Karpas-422 (cell line): ENCODE data around the gene MAGI3. TPM values are rescaled to one million over a fixed set of nuclear protein-coding genes. Genes with fewer than 3 reads are reported as not detected.

Experiments used
- DNase-seq: peaks from one replicate; pipeline ENCODE4 v3.0.0-alpha.2; 2015
- H2AFZ ChIP-seq: fragments of 200-600 bp; sonication (generic); 2 replicates; pipeline ENCODE4 v1.6.1; 2014; ENCODE audit warnings: antibody characterized with exemption, low read length, mixed read lengths
- H3K27ac ChIP-seq: fragments of 200-600 bp; sonication (generic); 2 replicates; pipeline ENCODE4 v1.5.1; 2014; ENCODE audit warnings: mild to moderate bottlenecking, low read length, moderate library complexity
- H3K27me3 ChIP-seq: fragments of 200-600 bp; sonication (generic); 2 replicates; pipeline ENCODE4 v1.6.1; 2014; ENCODE audit warnings: low read length, mixed read lengths
- H3K36me3 ChIP-seq: fragments of 200-600 bp; sonication (generic); 2 replicates; pipeline ENCODE4 v1.6.1; 2014; ENCODE audit warnings: low read length, mixed read lengths; ENCODE audit not compliant: insufficient read depth
- H3K4me1 ChIP-seq: fragments of 200-600 bp; sonication (generic); 2 replicates; pipeline ENCODE4 v1.6.1; 2014; ENCODE audit warnings: mild to moderate bottlenecking, low read length, mixed read lengths
- H3K4me2 ChIP-seq: fragments of 200-600 bp; sonication (generic); 2 replicates; pipeline ENCODE4 v1.6.1; 2014; ENCODE audit warnings: low read length, low read depth, mild to moderate bottlenecking; ENCODE audit not compliant: poor library complexity, severe bottlenecking
- H3K4me3 ChIP-seq: fragments of 200-600 bp; sonication (generic); 2 replicates; pipeline ENCODE4 v1.5.1; 2014; ENCODE audit warnings: mild to moderate bottlenecking, antibody characterized with exemption, low read length, mixed read lengths
- H3K79me2 ChIP-seq: fragments of 200-600 bp; sonication (generic); 2 replicates; pipeline ENCODE4 v1.6.1; 2014; ENCODE audit warnings: mild to moderate bottlenecking, low read length, mixed read lengths
- H3K9ac ChIP-seq: fragments of 200-600 bp; sonication (generic); 2 replicates; pipeline ENCODE4 v1.6.0; 2014; ENCODE audit warnings: low read length
- H3K9me2 ChIP-seq: fragments of 200-600 bp; sonication (generic), shearing (Covaris generic); replicated peaks from 2 replicates; pipeline ENCODE4 v1.6.0; 2014; ENCODE audit warnings: mild to moderate bottlenecking, low read length, moderate library complexity; ENCODE audit not compliant: insufficient read depth
- H3K9me3 ChIP-seq: fragments of 300-700, 200-600 bp; sonication (generic); 2 replicates; pipeline ENCODE4 v1.6.1; 2014; ENCODE audit warnings: low read length, mixed read lengths
- H4K20me1 ChIP-seq: fragments of 200-600 bp; sonication (generic); 2 replicates; pipeline ENCODE4 v1.6.1; 2014; ENCODE audit warnings: mild to moderate bottlenecking, antibody characterized with exemption, low read length, low read depth; ENCODE audit not compliant: insufficient read depth
- total RNA-seq: library from RNA; depleted of rRNA; stranded (reverse); fragments of >200 nt; shearing (Covaris generic); gene quantifications from 2 replicates; pipeline ENCODE4 v1.2.3, GENCODE V29; 2014; ENCODE audit warnings: low replicate concordance

The MAGI3 gene
- total RNA-seq, 1 experiment from 2014 or later, result not detected

DNA sequence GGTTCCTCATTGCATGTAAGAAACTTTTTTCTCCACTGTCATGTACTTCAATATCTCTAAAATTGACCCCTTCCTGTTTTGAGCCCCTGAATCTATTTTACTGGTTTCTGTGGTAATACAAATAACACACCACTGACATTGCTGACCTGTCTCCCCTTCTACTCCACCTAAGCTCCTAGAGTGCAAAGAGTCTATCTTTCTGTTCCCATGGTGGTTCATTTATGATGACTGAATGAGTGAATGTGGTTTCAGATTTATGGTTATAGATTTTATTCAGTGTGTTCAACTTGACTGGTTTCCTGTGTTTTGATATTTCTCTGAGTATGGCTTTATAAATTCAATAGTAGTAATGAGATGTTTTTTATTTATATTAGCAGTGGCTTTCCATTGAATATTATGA lies 127.7 kb downstream of the MAGI3 start:
- Histone ChIP-seq H3K27me3 (no peaks in the 10 kb centered on the region), H3K27ac (no peak overlapping the region), H2AFZ (no peak overlapping the region), H3K9me3 (no peaks in the 10 kb centered on the region), H3K9me2 (no peaks in the 10 kb centered on the region), H3K4me3 (no peak overlapping the region), H3K36me3 (no peaks in the 10 kb centered on the region), H3K4me1 (no peaks in the 10 kb centered on the region), H3K4me2 (no peak overlapping the region), H3K9ac (no peak overlapping the region), H3K79me2 (no peaks in the 10 kb centered on the region), H4K20me1 (no peaks in the 10 kb centered on the region)
- no peak for DNase-seq

DNA sequence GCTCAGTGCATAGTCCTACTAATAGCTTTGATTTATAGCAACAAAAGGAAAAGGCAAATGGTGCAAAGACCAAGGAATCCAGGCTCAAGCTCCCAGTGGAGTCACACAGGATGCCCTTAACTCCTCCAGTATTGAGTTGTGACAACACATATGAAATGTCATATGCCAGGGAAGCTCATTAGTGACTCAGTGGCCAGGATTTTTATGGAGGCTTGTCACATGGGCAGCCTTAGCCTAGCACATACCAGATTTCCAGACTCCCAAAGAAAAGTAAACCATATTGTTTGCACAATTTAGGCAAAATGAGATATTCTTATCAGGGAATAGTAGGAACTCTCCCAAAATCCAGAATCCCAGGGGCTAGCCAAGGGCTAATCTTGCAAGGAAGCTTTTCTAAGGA lies 129.2 kb downstream of the MAGI3 start:
- H3K27ac ChIP-seq, result no peak overlapping the region
- no peaks in the 10 kb centered on the region for H4K20me1 ChIP-seq
- DNase-seq, result no peak
- no peaks in the 10 kb centered on the region for H3K9me3 ChIP-seq
- H3K4me3 ChIP-seq, result no peak overlapping the region
- no peaks in the 10 kb centered on the region for H3K9me2 ChIP-seq
- no peaks in the 10 kb centered on the region for H3K79me2 ChIP-seq
- H3K4me1 ChIP-seq, result no peaks in the 10 kb centered on the region
- H3K9ac ChIP-seq, result no peak overlapping the region
- H3K36me3 ChIP-seq, result no peaks in the 10 kb centered on the region
- H3K27me3 ChIP-seq, result no peaks in the 10 kb centered on the region
- no peak overlapping the region for H2AFZ ChIP-seq
- no peak overlapping the region for H3K4me2 ChIP-seq

DNA sequence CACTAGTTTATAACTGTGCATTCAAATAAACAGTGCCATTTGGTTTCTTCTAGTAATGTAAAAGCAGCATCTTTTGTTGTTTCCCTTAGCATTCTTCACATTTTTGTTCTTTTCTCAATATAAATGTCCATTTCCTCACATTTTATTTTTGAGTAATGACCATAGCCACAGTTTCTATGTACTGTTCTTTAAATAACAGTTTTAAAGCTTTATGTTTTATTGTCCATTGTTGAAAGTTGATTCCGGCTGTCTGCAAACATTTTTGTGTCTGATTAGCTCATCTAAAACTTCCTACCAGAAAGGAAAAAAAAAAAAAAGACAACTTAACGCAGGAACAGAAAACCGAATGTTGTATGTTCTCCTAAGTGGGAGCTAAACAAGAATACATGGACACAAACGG lies 139.7 kb downstream of the MAGI3 start:
- Histone ChIP-seq H3K4me2 (no peak overlapping the region), H2AFZ (no peak overlapping the region), H3K9ac (no peak overlapping the region), H3K4me1 (no peaks in the 10 kb centered on the region), H3K79me2 (no peaks in the 10 kb centered on the region), H3K4me3 (no peak overlapping the region), H3K36me3 (no peaks in the 10 kb centered on the region), H3K27me3 (no peaks in the 10 kb centered on the region), H3K9me2 (no peaks in the 10 kb centered on the region), H3K9me3 (no peaks in the 10 kb centered on the region), H4K20me1 (no peaks in the 10 kb centered on the region), H3K27ac (no peak overlapping the region)
- no peak for DNase-seq

DNA sequence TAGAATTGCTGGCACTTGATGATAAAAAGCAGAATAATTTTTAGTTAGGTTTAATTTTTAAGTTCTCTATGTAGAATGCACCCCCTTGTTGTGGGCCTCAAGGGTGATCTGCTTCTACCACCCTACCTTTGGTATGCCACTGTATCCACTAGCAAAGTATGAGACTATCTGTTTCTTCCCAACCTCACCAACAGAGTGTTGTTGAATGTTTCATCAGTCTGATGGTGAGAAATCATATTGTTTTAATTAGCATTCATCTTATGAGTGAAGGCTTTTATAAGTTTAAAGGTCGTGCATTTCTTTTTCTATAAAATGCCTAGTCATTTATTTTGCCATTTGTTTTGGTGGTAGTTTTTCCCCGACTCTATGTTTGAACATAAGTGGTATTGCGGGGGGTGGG lies 141.0 kb downstream of the MAGI3 start:
- Histone ChIP-seq H3K27me3 (no peaks in the 10 kb centered on the region), H3K9me3 (no peaks in the 10 kb centered on the region), H3K4me3 (no peak overlapping the region), H3K4me2 (no peak overlapping the region), H3K9ac (no peak overlapping the region), H3K36me3 (no peaks in the 10 kb centered on the region), H4K20me1 (no peaks in the 10 kb centered on the region), H3K27ac (no peak overlapping the region), H3K79me2 (no peaks in the 10 kb centered on the region), H3K4me1 (no peaks in the 10 kb centered on the region), H2AFZ (no peak overlapping the region), H3K9me2 (no peaks in the 10 kb centered on the region)
- DNase-seq, result no peak

DNA sequence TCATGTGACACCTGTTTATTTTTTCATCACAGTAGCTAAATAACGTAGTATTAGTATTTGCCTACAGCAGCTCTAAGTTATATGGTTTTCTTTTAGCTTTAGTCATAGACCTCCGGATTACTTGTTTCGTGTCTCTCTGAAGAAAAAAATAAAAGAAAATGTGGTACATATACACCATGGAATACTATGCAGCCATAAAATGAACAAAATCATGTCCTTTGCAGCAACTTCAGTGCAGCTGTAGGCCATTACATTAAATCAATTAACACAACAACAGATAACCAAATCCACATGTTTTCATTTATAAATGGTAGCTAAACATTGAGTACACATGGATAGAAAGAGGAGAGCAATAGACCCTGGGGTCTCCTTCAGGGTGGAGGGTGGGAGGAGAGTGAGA lies 142.7 kb downstream of the MAGI3 start:
- H3K9ac ChIP-seq, result no peak overlapping the region
- H4K20me1 ChIP-seq, result no peaks in the 10 kb centered on the region
- no peaks in the 10 kb centered on the region for H3K79me2 ChIP-seq
- no peak overlapping the region for H3K4me2 ChIP-seq
- no peaks in the 10 kb centered on the region for H3K27me3 ChIP-seq
- no peak for DNase-seq
- no peaks in the 10 kb centered on the region for H3K9me3 ChIP-seq
- no peak overlapping the region for H3K4me3 ChIP-seq
- H3K9me2 ChIP-seq, result no peaks in the 10 kb centered on the region
- no peak overlapping the region for H2AFZ ChIP-seq
- no peaks in the 10 kb centered on the region for H3K4me1 ChIP-seq
- no peak overlapping the region for H3K27ac ChIP-seq
- no peaks in the 10 kb centered on the region for H3K36me3 ChIP-seq

DNA sequence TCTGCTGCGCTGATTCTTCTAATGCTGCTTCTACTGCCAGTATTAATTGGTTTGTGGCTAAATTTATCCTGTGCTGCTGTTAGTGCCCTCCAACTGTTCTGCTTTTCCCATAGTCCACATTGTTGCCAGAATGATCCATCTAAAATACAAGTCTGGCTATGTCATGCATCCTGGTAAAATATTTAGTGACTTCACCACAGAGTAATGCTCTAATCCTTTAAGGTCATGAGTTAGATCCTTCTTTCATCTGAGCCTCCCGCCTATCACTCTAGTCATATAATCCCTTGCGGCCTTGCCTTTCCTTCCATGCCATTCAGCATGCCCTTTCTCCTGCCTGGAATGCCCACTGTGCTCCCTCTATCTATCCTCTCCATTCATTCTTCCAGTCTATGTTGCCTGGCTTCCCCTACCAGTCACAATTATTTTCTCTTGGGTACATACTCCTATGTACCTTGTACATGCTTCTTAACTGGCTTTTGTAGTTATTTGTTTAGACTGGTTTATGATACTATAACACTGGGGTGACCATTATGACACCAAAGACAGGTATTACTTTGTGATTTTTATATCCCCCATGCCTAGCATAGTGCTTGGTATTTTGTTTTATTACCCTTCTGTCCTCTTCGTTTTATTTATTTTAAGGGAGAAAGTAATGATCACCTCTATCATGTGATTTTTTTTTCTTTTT lies 144.0 kb downstream of the MAGI3 start:
- no peaks in the 10 kb centered on the region for H3K4me1 ChIP-seq
- no peak overlapping the region for H3K4me2 ChIP-seq
- H3K9me2 ChIP-seq, result no peaks in the 10 kb centered on the region

DNA sequence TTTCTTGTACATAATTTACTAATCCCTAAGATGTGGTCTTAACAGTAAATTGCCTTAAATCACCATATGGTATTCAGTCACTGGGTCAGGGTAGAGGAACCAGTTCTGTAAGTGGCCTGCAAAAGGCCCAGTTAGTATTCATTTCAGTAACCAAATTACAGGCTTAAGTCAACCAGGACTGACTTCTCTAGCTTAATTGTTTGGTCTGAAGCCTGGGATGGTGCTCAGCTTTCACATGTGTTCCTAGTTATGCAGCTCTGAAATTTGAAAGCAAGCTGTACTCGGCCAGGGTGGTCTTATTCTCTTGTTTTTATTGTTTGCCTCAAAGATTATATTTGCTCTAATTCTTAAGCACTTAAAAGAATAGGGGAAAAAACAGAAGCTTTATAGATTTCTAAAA lies 144.6 kb downstream of the MAGI3 start:
- no peaks in the 10 kb centered on the region for H3K4me1 ChIP-seq
- no peak for DNase-seq
- H3K27ac ChIP-seq, result no peak overlapping the region
- no peaks in the 10 kb centered on the region for H4K20me1 ChIP-seq
- no peaks in the 10 kb centered on the region for H3K9me3 ChIP-seq
- H3K4me3 ChIP-seq, result no peak overlapping the region
- H2AFZ ChIP-seq, result no peak overlapping the region
- H3K79me2 ChIP-seq, result no peaks in the 10 kb centered on the region
- no peak overlapping the region for H3K4me2 ChIP-seq
- no peaks in the 10 kb centered on the region for H3K9me2 ChIP-seq
- H3K9ac ChIP-seq, result no peak overlapping the region
- H3K36me3 ChIP-seq, result no peaks in the 10 kb centered on the region
- no peaks in the 10 kb centered on the region for H3K27me3 ChIP-seq

More for the DNA sequence above, 144.0 kb downstream of the MAGI3 start:
- no peaks in the 10 kb centered on the region for H3K79me2 ChIP-seq
- H3K27me3 ChIP-seq, result no peaks in the 10 kb centered on the region
- H2AFZ ChIP-seq, result no peak overlapping the region
- H4K20me1 ChIP-seq, result no peaks in the 10 kb centered on the region
- H3K4me3 ChIP-seq, result no peak overlapping the region
- H3K27ac ChIP-seq, result no peak overlapping the region
- no peak for DNase-seq
- no peak overlapping the region for H3K9ac ChIP-seq
- no peaks in the 10 kb centered on the region for H3K36me3 ChIP-seq
- H3K9me3 ChIP-seq, result no peaks in the 10 kb centered on the region

DNA sequence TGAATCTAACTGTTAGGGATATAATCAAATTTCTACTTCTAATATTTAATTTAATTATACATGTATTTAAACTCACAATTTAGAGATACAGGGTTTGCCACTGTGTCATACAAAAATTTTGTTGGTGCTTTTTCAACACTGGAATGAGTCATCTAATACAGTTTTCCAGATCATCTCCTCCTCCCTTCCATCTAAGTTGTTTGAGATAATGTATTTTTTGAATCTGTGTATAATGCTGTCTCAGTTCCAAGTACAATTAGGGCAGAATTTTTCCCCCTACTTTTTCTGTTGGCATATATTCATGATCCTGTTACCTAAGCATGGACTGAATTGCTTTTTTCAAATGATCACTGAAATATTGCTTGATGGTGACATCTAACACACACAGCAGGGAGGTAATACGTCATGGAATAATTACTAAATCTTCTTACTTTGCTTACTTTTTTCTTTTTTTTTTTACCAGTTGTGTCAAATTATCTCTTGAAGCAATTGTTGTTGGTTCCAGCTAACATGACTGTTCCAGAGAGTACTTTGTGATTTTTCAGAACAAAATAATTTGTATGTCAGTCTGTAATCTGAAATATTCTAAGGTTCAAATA lies 146.0 kb downstream of the MAGI3 start:
- no peaks in the 10 kb centered on the region for H3K27me3 ChIP-seq
- no peaks in the 10 kb centered on the region for H3K9me2 ChIP-seq
- H3K36me3 ChIP-seq, result no peaks in the 10 kb centered on the region
- H3K4me1 ChIP-seq, result no peaks in the 10 kb centered on the region
- no peak overlapping the region for H2AFZ ChIP-seq
- H3K79me2 ChIP-seq, result no peaks in the 10 kb centered on the region
- no peak for DNase-seq
- no peak overlapping the region for H3K9ac ChIP-seq
- no peak overlapping the region for H3K4me3 ChIP-seq
- no peak overlapping the region for H3K27ac ChIP-seq
- H3K4me2 ChIP-seq, result no peak overlapping the region
- no peaks in the 10 kb centered on the region for H4K20me1 ChIP-seq
- no peaks in the 10 kb centered on the region for H3K9me3 ChIP-seq
